ENCODE measurements around the gene FBXW5.

The FBXW5 gene

GRCh38 chr9:136931611-136932130 is 12.9 kb downstream of the FBXW5 start:
- DNase-seq = no peak

DNA sequence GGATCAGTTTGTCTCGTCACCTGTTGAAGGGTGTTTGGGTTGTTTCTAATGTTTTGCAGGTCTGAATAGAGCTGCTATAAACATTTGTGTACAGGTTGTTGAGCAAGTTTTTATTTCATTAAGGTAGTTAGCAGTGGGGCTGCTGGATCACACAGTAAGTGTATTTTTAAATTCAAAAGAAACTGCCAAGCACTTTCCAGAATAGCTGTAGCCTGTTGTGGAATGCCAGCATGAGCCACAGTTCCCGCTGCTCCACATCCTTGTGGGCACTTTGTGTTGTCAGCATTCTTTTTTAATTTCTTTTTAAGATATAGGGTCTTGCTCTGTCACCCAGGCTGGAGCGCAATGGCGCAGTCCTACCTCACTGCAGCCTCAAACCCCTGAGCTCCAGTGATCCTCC is 14.5 kb downstream of the FBXW5 start:
- DNase-seq = no peak

DNA sequence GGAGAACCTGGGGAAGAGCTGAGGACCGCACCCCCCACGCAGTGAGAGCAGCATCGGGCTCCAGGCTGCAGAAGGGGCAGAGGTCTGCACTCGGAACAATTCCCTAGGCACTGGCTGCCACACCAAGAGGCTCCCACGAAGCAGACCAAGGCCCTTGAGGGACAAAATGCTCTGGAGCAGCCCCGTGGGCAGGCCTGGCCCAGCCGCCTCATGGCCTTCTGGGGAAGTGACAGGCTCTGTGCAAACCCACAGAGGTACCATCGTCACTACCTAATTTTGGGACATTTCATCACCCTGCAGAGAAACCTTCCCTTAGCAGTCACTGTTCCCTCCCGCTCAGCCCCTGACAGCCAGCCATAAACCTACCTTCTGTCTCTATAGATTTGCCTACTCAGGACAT is 15.9 kb downstream of the FBXW5 start:
- DNase-seq = no peak

DNA sequence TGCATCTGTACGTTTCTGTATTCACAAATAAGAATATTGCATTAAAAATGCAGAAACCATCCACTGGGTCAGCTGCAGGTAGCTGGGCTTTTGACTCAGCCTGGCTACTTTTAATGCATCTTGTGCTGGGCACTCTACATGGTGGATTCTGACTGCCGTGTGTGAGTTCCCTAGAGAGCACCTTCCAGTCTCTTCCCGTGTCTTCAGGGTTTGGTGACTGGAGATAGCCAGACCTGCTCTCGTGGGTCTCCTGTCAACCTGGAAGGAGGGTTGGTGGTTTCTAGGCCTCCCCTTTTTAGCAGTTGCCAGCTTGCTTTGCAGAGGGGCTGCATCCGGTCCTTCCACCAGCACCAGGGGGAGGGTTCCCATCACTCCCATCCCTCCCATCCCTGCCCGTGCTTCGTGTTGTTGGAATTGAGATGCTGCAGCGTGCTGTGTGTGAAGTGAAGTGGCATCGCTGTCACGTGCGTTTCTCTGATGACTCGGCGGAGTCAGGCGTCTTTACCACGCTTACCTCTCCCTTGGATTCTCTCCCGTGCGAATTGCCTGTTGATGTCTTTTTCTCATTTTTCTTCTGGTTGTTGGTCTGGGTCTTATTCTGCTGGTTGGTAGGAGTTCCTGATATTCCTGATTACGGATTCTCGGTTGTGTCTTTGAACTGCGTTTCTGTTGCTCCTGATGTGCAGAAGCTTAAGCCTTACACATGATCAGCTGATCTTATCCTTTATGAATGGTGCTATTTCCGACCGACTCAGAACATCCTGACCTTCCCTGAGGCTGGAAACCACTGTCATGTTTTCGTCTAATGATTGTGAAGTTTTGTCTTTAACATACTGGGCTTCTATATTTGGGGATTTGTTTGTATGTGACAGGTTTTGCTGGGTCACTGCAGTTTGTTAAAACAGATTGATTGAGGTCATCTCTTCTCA is 16.9 kb downstream of the FBXW5 start:
- no peak for DNase-seq

DNA sequence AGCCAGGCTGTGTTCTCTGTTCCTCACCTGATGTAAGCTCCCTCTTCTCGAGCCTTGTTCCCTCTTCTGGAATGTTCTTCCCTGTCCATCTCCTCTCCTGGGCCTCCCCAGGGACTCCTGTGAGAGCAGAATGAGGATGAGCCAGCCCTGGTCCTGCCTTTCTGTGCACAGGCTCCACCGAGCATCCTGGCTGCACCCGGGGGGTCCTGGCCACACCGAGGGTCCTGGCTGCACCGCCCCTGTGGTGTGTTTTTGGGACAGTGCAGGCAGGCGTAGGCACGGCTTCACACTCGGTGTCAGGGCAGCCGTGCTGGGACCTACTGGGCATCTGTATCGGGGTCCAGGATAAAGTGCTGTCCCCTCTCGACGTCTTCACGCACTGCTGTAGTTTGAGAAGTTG is 17.8 kb downstream of the FBXW5 start:
- DNase-seq = no peak

DNA sequence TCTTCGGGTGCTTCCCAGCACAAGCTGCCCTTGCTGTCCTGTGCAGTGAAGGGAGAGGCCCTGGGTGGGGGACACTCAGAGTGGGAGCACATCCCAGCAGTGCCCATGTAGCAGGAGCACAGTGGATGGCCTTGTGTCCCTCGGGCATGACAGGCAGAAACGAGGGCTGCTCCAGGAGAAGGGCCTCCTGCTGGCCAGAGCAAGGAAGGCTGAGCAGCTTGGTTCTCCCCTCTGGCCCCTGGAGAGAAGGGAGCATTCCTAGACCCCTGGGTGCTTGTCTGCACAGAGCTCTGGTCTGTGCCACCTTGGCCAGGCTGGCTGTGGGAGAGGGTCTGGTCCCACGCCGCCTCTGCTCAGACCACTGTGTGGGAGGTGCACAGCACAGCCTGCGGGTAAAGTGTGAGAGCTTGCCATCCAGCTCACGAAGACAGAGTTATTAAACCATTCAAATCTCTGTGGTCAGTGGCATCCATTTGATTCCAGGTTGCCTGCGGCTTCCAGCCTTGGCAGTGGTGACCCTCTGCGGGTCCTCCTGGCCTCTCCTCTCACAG is 18.3 kb downstream of the FBXW5 start:
- no peak for DNase-seq

DNA sequence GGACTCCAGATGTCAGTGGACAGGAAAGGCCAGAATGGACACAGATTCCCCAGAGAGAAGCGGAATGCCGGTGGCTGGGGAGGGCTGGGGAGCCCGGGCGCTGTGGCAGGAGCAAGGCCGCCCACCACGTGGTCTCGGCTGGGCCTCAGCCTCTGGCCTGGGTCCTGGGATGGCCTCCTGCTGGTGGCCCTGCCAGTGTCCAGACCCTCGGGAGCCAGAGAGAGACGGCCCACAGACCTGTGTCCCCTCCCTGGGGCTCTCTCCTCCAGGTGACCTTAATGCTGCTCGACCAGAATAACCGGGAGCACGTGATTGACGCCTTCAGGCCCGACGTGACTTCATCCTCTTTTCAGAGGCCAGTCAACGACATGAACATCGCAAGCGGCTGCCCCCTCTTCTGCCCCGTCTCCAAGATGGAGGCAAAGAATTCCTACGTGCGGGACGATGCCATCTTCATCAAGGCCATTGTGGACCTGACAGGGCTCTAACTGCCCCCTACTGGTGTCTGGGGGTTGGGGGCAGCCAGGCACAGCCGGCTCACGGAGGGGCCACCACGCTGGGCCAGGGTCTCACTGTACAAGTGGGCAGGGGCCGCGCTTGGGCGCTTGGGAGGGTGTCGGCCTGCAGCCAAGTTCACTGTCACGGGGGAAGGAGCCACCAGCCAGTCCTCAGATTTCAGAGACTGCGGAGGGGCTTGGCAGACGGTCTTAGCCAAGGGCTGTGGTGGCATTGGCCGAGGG is 19.0 kb downstream of the FBXW5 start:
- DNase-seq = no peak

DNA sequence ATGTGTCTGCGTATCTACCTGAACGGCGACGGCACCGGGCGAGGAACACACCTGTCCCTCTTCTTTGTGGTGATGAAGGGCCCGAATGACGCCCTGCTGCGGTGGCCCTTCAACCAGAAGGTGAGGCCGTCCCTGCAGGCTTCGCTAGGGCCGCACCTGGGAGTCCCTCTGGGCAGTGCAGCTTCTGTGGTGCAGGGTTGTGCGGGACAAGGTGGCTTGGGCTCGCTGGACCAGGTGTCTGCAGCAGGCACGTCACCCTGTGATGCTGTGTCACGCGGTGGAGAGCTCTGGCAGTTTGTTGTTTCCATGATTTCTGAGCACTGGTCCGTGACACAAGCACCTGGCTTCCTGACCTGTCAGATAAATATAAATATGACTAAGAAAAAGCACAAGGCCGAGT is 20.7 kb downstream of the FBXW5 start:
- DNase-seq = no peak

- DNase-seq = no peak
These were observed 22.0 kb downstream of the FBXW5 start for GRCh38 chr9:136922540-136922939.

- DNase-seq = no peak
These were observed 22.8 kb downstream of the FBXW5 start for GRCh38 chr9:136921718-136922117.

- DNase-seq = no peak
These were observed 23.2 kb downstream of the FBXW5 start for GRCh38 chr9:136921307-136921706.

DNA sequence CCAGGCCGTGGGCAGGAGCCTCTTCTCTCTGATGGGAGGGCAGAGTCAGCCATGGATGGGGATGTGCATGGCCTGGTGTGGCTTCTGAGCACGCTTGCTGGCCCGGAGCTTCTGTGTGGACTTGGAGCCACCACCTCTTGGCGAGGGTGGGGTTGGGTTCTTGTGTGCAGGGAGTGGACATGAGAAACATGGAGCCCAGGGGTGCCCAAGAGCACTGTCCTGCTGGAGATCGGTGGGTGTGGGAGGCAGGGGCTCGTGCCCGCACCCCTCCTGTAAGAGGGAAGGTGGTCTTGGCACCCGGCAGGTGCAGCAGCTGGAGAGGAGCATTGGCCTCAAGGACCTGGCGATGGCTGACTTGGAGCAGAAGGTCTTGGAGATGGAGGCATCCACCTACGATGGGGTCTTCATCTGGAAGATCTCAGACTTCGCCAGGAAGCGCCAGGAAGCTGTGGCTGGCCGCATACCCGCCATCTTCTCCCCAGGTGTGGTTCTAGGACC is 23.8 kb downstream of the FBXW5 start:
- no peak for DNase-seq

GRCh38 chr9:136920069-136920468 is 24.5 kb downstream of the FBXW5 start:
- DNase-seq = no peak

- DNase-seq = no peak
These were observed 26.6 kb downstream of the FBXW5 start for GRCh38 chr9:136917902-136918301.

- no peak for DNase-seq
These were observed 28.0 kb downstream of the FBXW5 start for GRCh38 chr9:136916330-136917184.

- no peak for DNase-seq
These were observed 28.8 kb downstream of the FBXW5 start for GRCh38 chr9:136915632-136916329.

DNA sequence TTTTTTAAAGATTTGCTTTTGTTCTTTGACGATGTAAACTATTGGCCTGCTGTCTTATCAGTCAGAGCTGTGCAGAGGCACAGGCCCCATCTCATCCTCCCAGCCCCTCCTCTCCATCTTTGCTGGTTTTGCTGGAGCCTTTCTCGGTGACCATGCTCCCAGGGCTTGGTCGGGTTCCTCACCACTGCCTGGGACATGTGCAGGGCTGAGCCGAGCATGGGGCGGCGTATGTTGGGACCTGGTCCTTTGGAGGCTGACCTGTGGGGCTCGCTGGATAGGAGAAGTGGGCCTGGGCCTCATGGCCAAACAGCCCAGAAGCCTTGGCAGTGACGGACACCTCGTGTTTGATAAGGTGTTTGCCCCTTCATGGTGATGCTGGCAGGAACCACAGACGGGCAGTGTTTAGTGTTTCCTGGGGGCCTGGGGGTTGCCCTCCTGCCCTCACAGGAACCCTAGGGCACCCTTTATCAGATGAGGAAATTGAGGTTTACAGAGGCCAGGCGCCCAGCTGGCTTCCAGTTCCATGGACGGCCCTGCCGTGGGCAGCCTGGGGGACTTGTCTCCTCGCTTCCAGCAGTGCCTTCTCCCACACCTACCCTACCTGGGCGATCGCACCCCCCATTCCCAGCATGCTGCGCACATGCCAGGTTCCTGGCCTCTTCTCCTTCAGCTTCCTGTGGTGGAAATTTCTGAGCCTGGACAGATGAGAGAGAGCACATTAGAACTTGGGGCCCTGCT is 30.7 kb downstream of the FBXW5 start:
- no peak for DNase-seq

GRCh38 chr9:136910901-136911245 is 33.7 kb downstream of the FBXW5 start:
- no peak for DNase-seq

GRCh38 chr9:136910197-136910900 is 34.2 kb downstream of the FBXW5 start:
- no peak for DNase-seq
